ENCODE results near the gene MIB2.
"Not testable (repeated sequence)": the region's sequence is repeated elsewhere in the genome, so short reads cannot be mapped to it uniquely, and the experiment has no call there.

The MIB2 gene

DNA sequence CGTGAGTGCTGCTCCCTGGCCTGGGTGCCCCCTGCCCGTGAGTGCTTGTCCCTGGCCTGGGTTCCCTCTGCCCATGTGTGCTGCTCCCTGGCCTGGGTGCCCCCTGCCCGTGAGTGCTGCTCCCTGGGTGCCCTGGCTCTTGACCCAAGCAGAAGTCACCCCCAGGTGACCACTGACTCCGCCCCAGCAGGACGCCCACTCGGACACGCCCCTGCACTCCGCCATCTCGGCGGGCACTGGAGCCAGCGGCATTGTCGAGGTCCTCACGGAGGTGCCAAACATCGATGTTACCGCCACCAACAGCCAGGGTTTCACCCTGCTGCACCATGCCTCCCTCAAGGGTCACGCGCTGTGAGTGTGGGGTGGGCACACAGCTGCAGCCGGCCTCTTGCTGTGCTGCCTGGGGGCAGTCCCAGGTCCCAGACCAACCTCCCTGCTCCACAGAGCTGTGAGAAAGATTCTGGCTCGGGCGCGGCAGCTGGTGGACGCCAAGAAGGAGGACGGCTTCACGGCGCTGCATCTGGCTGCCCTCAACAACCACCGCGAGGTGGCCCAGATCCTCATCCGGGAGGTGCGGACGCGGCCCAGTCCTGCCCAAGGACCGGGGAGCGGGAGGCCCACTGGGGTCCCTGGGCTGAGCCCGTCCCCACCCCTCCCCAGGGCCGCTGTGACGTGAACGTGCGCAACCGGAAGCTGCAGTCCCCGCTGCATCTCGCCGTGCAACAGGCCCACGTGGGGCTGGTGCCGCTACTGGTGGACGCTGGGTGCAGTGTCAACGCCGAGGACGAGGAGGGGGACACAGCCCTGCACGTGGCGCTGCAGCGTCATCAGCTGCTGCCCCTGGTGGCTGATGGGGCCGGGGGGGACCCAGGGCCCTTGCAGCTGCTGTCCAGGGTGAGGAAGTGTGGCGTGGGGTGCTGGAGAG lies 12.8 kb downstream of the MIB2 start:
- no peak for DNase-seq

GRCh38 chr1:1628754-1629429 lies 13.6 kb downstream of the MIB2 start:
- no peak for DNase-seq

DNA sequence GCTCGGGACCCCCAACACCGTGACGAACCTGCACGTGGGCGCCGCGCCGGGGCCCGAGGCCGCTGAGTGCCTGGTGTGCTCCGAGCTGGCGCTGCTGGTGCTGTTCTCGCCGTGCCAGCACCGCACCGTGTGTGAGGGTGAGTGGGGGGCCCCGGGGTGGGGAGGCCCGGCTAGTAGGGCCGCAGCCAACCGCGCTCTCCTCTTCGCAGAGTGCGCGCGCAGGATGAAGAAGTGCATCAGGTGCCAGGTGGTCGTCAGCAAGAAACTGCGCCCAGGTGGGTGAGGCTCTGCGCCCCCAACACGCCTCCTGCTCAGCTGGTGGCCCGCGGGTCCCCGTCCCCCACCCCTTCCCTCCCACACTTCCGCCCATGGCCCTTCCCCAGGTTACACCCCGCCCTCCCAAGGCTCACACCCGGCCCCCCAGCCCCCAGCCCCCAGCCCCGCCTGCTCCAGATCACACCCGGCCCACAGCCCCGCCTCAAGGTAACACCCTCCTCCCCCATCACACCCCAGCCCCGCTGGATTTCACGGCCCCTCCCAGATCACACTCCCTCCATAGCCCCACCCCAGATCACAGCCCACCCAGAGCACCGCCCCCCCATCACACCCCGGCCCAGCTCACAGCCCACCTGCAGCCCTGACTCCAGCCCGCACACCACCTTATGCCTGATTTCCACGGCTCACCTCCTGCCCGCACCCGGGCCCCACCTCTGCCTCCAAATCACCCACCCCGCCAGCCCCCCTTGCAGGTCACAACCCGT lies 14.3 kb downstream of the MIB2 start:
- DNase-seq = no peak

- DNase-seq = peak; percentile 56
Observed at GRCh38 chr1:1630191-1630964, 15.1 kb downstream of the MIB2 start.

GRCh38 chr1:1630965-1631781 lies 15.9 kb downstream of the MIB2 start:
- DNase-seq = peak; percentile 11

- peak; percentile 11 for DNase-seq
Observed at GRCh38 chr1:1631782-1632420, 16.6 kb downstream of the MIB2 start, which contains the start of gene MMP23B. TSS of gene MMP23B (plus strand) at chr1:1632173. CDS start at chr1:1632219, 46 bp downstream.

DNA sequence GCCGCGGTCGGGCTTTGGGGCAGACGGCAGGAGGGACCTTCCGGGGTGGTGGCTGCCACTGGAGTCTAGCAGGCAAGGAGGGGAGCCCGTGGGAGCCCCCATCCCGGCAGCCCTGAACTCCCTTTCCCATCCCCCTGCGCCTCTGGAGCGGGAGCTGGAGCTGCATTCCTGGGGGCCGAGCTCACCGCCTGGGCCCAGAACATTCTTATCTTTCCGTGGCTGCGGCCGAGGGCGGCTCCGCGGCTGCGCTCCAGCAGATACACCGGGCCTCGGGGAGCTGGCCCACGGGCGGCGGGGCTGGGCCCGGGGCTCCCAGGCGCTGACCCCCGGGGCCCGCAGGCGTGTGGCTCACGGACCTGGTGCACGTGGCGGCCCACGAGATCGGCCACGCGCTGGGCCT lies 18.1 kb downstream of the MIB2 start:
- not testable (repeated sequence) for DNase-seq

GRCh38 chr1:1634613-1635012 lies 19.3 kb downstream of the MIB2 start:
- DNase-seq = not testable (repeated sequence)

DNA sequence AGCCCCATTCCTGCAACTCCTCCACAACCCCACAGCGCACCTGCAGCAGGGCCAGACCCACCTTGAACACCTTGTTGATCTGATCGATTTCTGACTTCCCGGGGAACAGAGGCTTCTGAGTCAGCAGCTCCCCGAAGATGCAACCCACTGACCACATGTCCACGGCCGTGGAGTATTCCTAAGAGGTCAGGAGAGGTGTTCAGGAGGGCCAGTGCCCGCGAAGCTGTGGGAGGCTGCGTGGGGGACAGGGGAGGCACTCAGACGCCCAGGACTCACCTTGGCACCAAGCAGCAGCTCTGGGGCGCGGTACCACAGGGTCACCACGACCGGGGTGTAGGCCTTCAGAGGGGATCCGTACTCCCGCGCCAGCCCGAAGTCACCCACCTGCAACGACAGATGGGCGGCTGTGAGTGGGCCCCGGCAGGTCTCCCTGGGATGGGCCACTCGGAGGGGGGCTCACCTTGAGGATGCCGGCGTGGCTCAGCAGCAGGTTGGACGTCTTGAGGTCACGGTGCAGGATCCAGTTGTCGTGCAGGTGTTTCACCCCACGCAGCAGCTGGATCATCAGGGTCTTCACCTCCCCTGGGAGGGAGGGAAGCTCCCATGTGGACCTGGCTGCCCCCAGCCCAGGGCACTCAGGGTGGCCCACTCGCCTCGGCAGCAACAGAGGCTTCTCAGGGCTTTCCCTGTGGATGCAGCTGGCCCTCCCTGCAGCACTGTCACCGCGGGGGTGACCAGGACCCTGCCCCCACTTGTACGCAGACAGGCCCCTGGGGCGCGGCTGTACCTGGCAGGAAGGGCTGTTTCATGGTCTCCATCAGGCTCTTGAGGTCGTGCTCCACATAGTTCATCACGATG lies 21.6 kb downstream of the MIB2 start:
- not testable (repeated sequence) for DNase-seq

DNA sequence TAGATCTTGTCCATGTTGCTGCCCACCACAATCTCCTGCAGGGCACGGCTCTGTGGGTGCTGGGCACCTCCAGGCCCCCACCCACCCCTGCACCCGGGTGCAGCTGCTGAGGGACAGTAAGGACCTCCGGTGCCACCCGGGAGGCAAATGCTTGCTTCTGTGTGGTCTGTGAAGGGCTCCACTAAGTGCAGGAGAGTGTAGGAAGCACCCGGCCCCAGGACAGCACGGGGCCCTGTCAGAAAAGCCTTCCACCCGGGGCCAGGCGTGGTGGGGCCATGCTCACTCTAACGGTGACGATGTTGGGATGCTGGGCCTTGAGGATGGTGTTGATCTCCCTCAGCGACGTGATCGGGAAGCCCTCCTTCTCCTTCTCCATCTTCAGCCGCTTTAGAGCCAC lies 22.2 kb downstream of the MIB2 start:
- DNase-seq = not testable (repeated sequence)

GRCh38 chr1:1638528-1638927 lies 23.2 kb downstream of the MIB2 start:
- DNase-seq = not testable (repeated sequence)

- not testable (repeated sequence) for DNase-seq
Observed at GRCh38 chr1:1639368-1639767, 24.1 kb downstream of the MIB2 start.

DNA sequence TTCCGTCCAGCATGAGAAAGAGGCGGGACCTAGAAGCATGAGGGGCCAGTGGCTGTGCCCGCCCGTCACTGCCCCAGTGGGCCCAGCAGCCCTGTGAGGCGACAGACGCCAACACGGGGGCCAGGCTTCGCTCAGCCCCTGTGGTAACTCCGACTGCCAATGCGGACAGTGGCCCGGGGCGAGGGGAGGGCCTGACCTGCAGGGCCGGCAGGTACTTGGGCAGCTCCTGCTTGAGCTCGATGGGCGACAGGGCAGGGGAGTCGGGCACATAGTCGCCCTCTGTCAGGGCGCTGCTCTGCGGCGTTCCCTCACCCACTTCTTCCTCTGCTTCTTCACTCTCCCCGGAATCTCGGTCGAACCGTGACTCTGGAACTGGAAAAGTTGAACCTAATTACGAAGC lies 24.8 kb downstream of the MIB2 start:
- DNase-seq = not testable (repeated sequence)

GRCh38 chr1:1640711-1641461 lies 25.6 kb downstream of the MIB2 start:
- not testable (repeated sequence) for DNase-seq

DNA sequence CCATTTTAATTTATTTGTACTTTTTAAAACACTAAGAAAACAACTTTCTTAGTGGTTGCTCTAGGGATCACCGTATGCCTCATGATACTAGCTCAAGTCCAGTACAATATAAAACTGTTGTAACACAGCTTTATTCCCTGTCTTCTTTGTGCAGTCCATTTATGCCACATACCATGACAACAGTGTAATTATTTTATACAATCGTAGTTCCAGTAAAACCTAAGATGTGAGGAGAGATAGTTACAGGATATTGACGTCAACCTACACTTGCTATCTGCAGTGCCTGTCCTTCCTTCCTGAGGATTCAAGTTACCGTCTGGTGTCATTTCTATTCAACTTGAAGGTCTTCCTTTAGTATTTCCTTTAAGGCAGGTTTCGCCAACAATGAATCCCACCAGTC lies 31.0 kb downstream of the MIB2 start:
- DNase-seq = not testable (repeated sequence)

DNA sequence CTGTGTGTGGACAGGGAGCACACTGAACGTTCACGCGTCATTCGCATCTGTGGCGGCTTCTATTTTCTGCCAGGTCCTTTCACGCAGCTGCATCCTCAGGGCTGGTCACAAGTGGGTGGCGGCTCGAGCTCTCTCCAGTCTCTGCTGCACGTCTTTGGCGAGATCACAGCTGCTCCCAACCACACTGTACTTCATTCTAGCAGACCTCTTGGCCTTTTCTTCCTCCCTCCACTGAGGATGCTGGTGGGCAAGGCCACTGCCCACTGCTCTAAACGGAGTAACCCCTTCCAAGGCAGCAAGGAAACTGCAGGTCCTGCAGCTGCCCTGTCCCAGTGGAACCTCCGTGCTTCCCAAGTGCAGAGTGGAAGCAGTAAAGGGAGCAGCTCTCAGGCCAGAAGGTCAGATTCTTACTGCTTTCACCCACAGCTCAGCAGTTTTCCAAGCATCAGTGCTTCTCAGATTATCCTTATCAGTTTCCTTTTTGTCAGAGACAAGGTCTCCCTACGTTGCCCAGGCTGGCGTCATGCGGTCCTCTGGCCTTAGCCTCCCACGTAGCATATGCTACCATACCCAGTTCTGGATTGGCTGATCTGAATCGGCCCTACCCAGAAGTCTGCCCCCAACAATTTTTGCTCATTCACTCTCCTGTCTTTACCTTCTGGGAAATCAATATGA lies 32.4 kb downstream of the MIB2 start:
- not testable (repeated sequence) for DNase-seq

DNA sequence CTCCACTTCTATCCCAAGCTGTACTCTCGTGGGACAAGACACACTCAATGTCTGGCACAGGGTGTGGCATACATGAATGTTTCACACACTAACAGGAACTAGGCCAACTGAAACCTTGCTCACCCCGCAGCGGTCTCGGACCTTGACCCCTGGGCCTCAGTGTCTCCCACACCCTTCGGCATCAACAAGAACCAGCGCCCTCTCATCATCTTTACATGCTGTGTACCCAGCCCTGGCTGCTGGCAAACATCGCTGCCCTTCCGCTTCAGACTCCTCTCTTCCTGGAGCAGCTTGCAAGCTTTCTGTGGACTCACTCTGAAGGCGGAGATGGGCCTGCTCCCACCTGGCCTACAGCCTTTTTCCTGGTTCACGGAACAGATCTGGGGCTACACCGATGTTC lies 33.0 kb downstream of the MIB2 start:
- DNase-seq = not testable (repeated sequence)
